Lung (tissue), 12 donors: ENCODE measurements around the gene E4F1. TPM values are rescaled to one million over a fixed set of nuclear protein-coding genes. Genes with fewer than 3 reads are reported as not detected.

Source experiments
- ATAC-seq: fragments of 200-7000 bp; cut with Tn5 transposase; one replicate; pipeline ENCODE4 v1.9.1; 2020; ENCODE audit warnings: moderate number of reproducible peaks; ENCODE audit not compliant: insufficient read depth, low FRiP score
- DNase-seq, 3 donors: peaks; one replicate each; pipeline ENCODE4 v3.0.0-alpha.2; 2013 to 2017
- H3K27ac ChIP-seq, 2 donors: one replicate each; pipeline ENCODE4 v1.5.1; 2013; ENCODE audit warnings: mild to moderate bottlenecking in 2 of 2, moderate library complexity in 2 of 2, control low read depth in 1 of 2, inconsistent platforms in 1 of 2, low read depth in 1 of 2, low read length in 1 of 2
- H3K27me3 ChIP-seq, 3 donors: one replicate each; pipeline ENCODE4 v1.5.1; 2013; ENCODE audit warnings: low read length in 2 of 3; ENCODE audit not compliant: control insufficient read depth in 3 of 3, insufficient read depth in 3 of 3
- H3K36me3 ChIP-seq, 4 donors: one replicate each; pipeline ENCODE4 v1.5.1; 2013; ENCODE audit warnings: low read length in 4 of 4, mild to moderate bottlenecking in 1 of 4, moderate library complexity in 1 of 4; ENCODE audit not compliant: control insufficient read depth in 4 of 4, insufficient read depth in 4 of 4
- H3K4me1 ChIP-seq, 5 donors: one replicate each; pipeline ENCODE4 v1.5.1; 2013; ENCODE audit warnings: low read length in 5 of 5, mild to moderate bottlenecking in 2 of 5, moderate library complexity in 1 of 5; ENCODE audit not compliant: control insufficient read depth in 5 of 5, insufficient read depth in 5 of 5
- H3K4me3 ChIP-seq: one replicate; pipeline ENCODE4 v1.5.1; 2013; ENCODE audit warnings: mild to moderate bottlenecking, control low read depth, moderate library complexity
- H3K9ac ChIP-seq, 2 donors: one replicate each; pipeline ENCODE4 v1.5.1; 2013; ENCODE audit warnings: low read length in 2 of 2, control low read depth in 1 of 2; ENCODE audit not compliant: insufficient read depth in 1 of 2
- H3K9me3 ChIP-seq, 4 donors: one replicate each; pipeline ENCODE4 v1.5.1; 2013; ENCODE audit warnings: low read length in 3 of 4, mild to moderate bottlenecking in 1 of 4, moderate library complexity in 1 of 4; ENCODE audit not compliant: control insufficient read depth in 4 of 4, insufficient read depth in 3 of 4
- CTCF ChIP-seq: IDR thresholded peaks from 2 replicates; pipeline ENCODE4 v1.5.1; 2012; ENCODE audit warnings: mild to moderate bottlenecking; ENCODE audit errors: control extremely low read depth, extremely low read depth
- WGBS, 2 donors: extraction: QIAGEN DNeasy Blood & Tissue Kit; methylation state at CpG; one replicate each; pipeline ENCODE4 v1.1.7; 2013; 5-methylcytosine and 5-hydroxymethylcytosine counted together
- polyA plus RNA-seq, 2 donors: library from polyadenylated mRNA; stranded (reverse); fragments of 200-250 nt; gene quantifications; one replicate each; pipeline ENCODE4 v1.2.1, GENCODE V29; 2013
- total RNA-seq, 2 donors: library from RNA; depleted of rRNA in 1 of 2; stranded (reverse); fragments of >200 nt in 1 of 2; gene quantifications; one replicate each; pipeline ENCODE4 v1.2.1, GENCODE V29; 2014 to 2021
- donor health status: control.
- donor health status: control.
- donor health status: Bipolar disorder and iron deficiency.
- donor health status: healthy.
- donor health status: DM: yes; HTN: yes; CAD: no.

Gene E4F1
- total and polyA plus RNA-seq, 4 donors: 21.0 to 30.2 (median 24.8) TPM

GRCh38 chr16:2196162-2196980, 27.0 kb upstream of the E4F1 start, which contains the start of gene CASKIN1:
CASKIN1 (minus strand) TSS chr16:2196605; CDS start chr16:2196432, 173 bp downstream.
- TF ChIP-seq CTCF: no peak
- Histone ChIP-seq H3K27ac (no peak within 1 kb of the TSS), H3K36me3 (no peaks in the 10 kb centered on the region), H3K4me1 (peaks cover 0 to 8% (median 4%) of the 10 kb centered on the region in 5 donors), H3K9me3 (no peaks in the 10 kb centered on the region), H3K4me3 (no peak within 1 kb of the TSS), H3K9ac (no peak within 1 kb of the TSS), H3K27me3 (peaks cover 0 to 43% (median 21%) of the 10 kb centered on the region in 3 donors)
- peak in 1 of 3 donors; percentile 27 for DNase-seq
- WGBS, 2 donors: 0 to 1% methylated on average over 28 to 127 of the region's 129 CpGs
- ATAC-seq: no peak

GRCh38 chr16:2196981-2197511, 26.3 kb upstream of the E4F1 start:
- ATAC-seq: no peak
- WGBS, 2 donors: 25 to 30% methylated on average over 22 to 32 of the region's 32 CpGs
- Histone ChIP-seq H3K4me1 (peaks cover 0 to 8% (median 4%) of the 10 kb centered on the region in 5 donors), H3K27me3 (peaks cover 0 to 47% (median 21%) of the 10 kb centered on the region in 3 donors), H3K9me3 (no peaks in the 10 kb centered on the region), H3K4me3 (no peak overlapping the region), H3K36me3 (no peaks in the 10 kb centered on the region), H3K9ac (no peak overlapping the region), H3K27ac (no peak overlapping the region)
- TF ChIP-seq CTCF: no peak
- DNase-seq: no peak

GRCh38 chr16:2197765-2198164, 25.6 kb upstream of the E4F1 start:
- Histone ChIP-seq H3K27ac (no peak overlapping the region), H3K4me1 (peaks cover 0 to 8% (median 4%) of the 10 kb centered on the region in 5 donors), H3K4me3 (no peak overlapping the region), H3K36me3 (no peaks in the 10 kb centered on the region), H3K9me3 (no peaks in the 10 kb centered on the region), H3K27me3 (peaks cover 0 to 47% (median 21%) of the 10 kb centered on the region in 3 donors), H3K9ac (no peak overlapping the region)
- 85% methylated on average over 6 of the region's 6 CpGs for WGBS, 2 donors
- no peak for TF ChIP-seq CTCF
- ATAC-seq (no peak), DNase-seq (no peak)
